Breast epithelium (tissue), 4 donors: ENCODE results near the gene SFXN5. TPM values are rescaled to one million over a fixed set of nuclear protein-coding genes. Genes with fewer than 3 reads are reported as not detected.

ENCODE experiments used
- DNase-seq, 2 donors: peaks; one replicate each; pipeline ENCODE4 v3.0.0-alpha.2; 2019; ENCODE audit warnings: low spot score in 2 of 2
- H3K27ac ChIP-seq, 2 donors: fragments of 200-600 bp; sonication (generic) in 1 of 2; one replicate each; pipeline ENCODE4 v1.5.1; 2016 to 2019; ENCODE audit warnings: mild to moderate bottlenecking in 1 of 2
- H3K27me3 ChIP-seq, 2 donors: fragments of 200-600 bp; sonication (generic) in 1 of 2; one replicate each; pipeline versions ENCODE4 v1.5.1 to v1.6.0; 2017 to 2019; ENCODE audit warnings: control low read depth in 1 of 2, mild to moderate bottlenecking in 1 of 2
- H3K36me3 ChIP-seq: fragments of 200-600 bp; one replicate; pipeline ENCODE4 v1.5.1; 2019
- H3K4me1 ChIP-seq, 2 donors: fragments of 200-600 bp; sonication (generic); one replicate each; pipeline ENCODE4 v1.5.1; 2016 to 2019; ENCODE audit warnings: control low read depth in 1 of 2
- H3K4me3 ChIP-seq, 3 donors: fragments of 200-600 bp; sonication (generic); 1 replicate in 2 of 3; 2 replicates in 1 of 3; pipeline ENCODE4 v1.5.1; 2016 to 2019; ENCODE audit warnings: mild to moderate bottlenecking in 3 of 3, moderate library complexity in 2 of 3
- H3K9me3 ChIP-seq, 2 donors: fragments of 200-600 bp; sonication (generic) in 1 of 2; one replicate each; pipeline ENCODE4 v1.5.1; 2016 to 2019; ENCODE audit warnings: control low read depth in 1 of 2
- CTCF ChIP-seq, 3 donors: fragments of 450-650 bp; IDR thresholded peaks; one replicate each; pipeline ENCODE4 v1.5.1; 2016 to 2017; ENCODE audit warnings: antibody characterized with exemption in 3 of 3, mild to moderate bottlenecking in 3 of 3, moderate library complexity in 3 of 3
- POLR2A ChIP-seq: fragments of 450-650 bp; IDR thresholded peaks from one replicate; pipeline ENCODE4 v1.6.1; 2016; ENCODE audit warnings: antibody characterized with exemption, mild to moderate bottlenecking, moderate library complexity
- POLR2AphosphoS5 ChIP-seq, 3 donors: sonication (generic); formaldehyde crosslinking; IDR thresholded peaks; one replicate each; pipeline ENCODE4 v1.6.1; 2017; ENCODE audit warnings: antibody characterized with exemption in 3 of 3
- intact Hi-C: fragments of 100-400 bp; cut with DNase I; formaldehyde crosslinking; loops from one replicate; pipeline ENCODE4 v1.15.1; 2023; ENCODE audit warnings: low total_unique reads
- total RNA-seq, 3 donors: library from RNA; depleted of rRNA; stranded (reverse); fragments of >200 nt; gene quantifications; one replicate each; pipeline ENCODE4 v1.1.0, GENCODE V29; 2016

Gene SFXN5
- total RNA-seq, 3 donors from 2014 or later = 6.7 to 19.6 (median 12.8) TPM

DNA sequence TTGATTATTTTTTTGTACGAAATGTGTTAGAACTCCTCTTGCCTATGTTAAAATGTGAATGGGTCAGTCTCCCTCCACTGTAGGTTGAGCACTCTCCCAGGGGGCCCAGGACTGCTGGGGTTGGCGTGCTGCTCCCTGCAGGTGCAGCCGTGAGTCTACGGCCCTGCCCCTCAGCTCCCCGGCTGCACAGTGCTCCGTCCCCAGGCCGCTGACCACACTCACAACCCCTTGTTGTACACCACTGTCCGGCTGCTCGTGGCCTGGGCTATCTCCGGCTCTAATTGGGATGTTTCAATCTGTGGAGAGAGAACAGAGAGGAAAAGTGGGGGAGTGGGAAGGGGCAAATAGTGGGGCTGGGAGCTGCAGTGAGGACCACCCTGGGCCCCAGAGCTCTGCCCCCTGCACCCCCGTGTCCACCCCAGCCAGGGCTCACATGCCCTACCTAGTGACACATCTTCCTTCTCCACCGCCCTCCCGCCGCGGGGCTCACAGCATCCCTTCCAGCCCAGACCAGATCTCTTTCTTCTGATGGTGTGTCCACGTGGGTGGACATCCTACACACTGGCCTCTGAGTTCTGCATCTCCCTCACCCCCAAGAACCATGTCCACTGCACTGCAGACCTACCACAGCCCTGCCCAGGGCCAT, 126.6 kb downstream of the SFXN5 start:
- no peak for DNase-seq
- intact Hi-C loops = no loop called here
- H3K4me3 ChIP-seq = no peak overlapping the region
- no peaks in the 10 kb centered on the region for H3K4me1 ChIP-seq
- no peaks in the 10 kb centered on the region for H3K36me3 ChIP-seq
- H3K27ac ChIP-seq = no peak overlapping the region
- H3K27me3 ChIP-seq = no peaks in the 10 kb centered on the region
- TF ChIP-seq POLR2AphosphoS5 (IDR thresholded peaks at IDR 0.05) = no peak
- no peak for TF ChIP-seq POLR2A
- no peaks in the 10 kb centered on the region for H3K9me3 ChIP-seq

- no peaks in the 10 kb centered on the region for H3K36me3 ChIP-seq
- no peak overlapping the region for H3K27ac ChIP-seq
- TF ChIP-seq CTCF (IDR thresholded peaks at IDR 0.05) (no peak), POLR2A (no peak), POLR2AphosphoS5 (IDR thresholded peaks at IDR 0.05) (no peak)
- intact Hi-C loops = no loop called here
- no peaks in the 10 kb centered on the region for H3K27me3 ChIP-seq
- no peak for DNase-seq
- H3K4me1 ChIP-seq = no peaks in the 10 kb centered on the region
- no peaks in the 10 kb centered on the region for H3K9me3 ChIP-seq
- H3K4me3 ChIP-seq = no peak overlapping the region
Observed at GRCh38 chr2:72943540-72944395, 127.7 kb downstream of the SFXN5 start.

DNA sequence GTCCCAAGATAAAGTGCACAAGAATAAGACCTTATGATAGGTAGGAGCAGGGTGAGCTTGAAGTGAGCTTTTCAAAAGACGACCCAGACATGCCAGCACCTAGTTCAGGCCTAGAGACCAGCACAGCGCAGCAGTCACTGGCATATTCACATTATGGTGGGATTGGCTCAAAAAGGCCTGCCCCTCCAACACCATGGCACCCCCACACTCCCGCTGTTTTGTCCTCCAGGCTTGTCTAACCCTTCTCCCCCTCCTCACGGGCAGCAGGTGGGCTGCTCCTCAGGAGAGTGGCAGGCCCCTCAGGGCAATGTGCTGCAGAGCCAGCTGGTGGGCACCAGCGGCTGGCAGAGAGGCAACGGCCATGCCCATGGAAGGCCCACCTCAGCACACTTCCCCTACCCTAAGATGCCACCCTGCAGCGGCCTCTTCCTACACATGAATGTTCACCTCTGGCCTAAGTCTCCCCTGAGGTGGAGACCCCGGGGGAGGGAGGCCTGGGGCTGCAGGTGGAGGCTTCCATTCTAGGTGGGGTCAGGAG, 128.6 kb downstream of the SFXN5 start:
- H3K27ac ChIP-seq = no peak overlapping the region
- H3K9me3 ChIP-seq = no peaks in the 10 kb centered on the region
- no peak overlapping the region for H3K4me3 ChIP-seq
- intact Hi-C loops = no loop called here
- H3K36me3 ChIP-seq = no peaks in the 10 kb centered on the region
- no peaks in the 10 kb centered on the region for H3K27me3 ChIP-seq
- no peak for TF ChIP-seq POLR2A
- no peak for TF ChIP-seq CTCF (IDR thresholded peaks at IDR 0.05)
- no peak for TF ChIP-seq POLR2AphosphoS5 (IDR thresholded peaks at IDR 0.05)
- H3K4me1 ChIP-seq = no peaks in the 10 kb centered on the region
- no peak for DNase-seq

DNA sequence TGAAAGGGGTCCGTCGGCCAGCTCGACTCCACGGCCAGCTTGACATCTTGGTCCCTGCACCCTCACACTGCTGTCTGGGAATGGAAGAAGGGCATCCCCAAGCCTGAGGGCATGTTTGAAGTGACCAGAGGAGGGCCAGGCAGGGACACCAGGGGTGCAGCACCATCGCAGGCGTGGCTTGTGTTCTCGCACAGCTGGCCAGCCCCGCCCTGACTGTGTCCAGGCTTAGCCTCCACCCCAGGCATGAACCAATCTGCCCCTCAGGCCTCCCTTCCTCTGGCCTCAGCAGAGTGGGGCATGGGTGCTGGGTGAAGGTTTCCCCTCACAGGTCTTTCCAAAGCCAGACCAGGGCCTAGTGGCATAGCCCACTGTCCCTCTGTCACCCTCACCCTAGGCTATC, 129.2 kb downstream of the SFXN5 start:
- TF ChIP-seq POLR2AphosphoS5 (IDR thresholded peaks at IDR 0.05) (no peak), POLR2A (no peak), CTCF (IDR thresholded peaks at IDR 0.05) (no peak)
- no peaks in the 10 kb centered on the region for H3K27me3 ChIP-seq
- intact Hi-C loops = no loop called here
- no peak for DNase-seq
- no peaks in the 10 kb centered on the region for H3K4me1 ChIP-seq
- no peak overlapping the region for H3K27ac ChIP-seq
- no peak overlapping the region for H3K4me3 ChIP-seq
- H3K36me3 ChIP-seq = no peaks in the 10 kb centered on the region
- no peaks in the 10 kb centered on the region for H3K9me3 ChIP-seq

- intact Hi-C loops = no loop called here
- Histone ChIP-seq H3K4me3 (no peak overlapping the region), H3K4me1 (no peaks in the 10 kb centered on the region), H3K27me3 (no peaks in the 10 kb centered on the region), H3K9me3 (no peaks in the 10 kb centered on the region), H3K27ac (no peak overlapping the region), H3K36me3 (no peaks in the 10 kb centered on the region)
- no peak for DNase-seq
- TF ChIP-seq POLR2AphosphoS5 (IDR thresholded peaks at IDR 0.05) (no peak), CTCF (IDR thresholded peaks at IDR 0.05) (no peak)
Observed at GRCh38 chr2:72940786-72941185, 130.7 kb downstream of the SFXN5 start.
